ENCODE measurements around the gene CDK2.
A peak's percentile ranks its signal among the peaks of the same experiment; 100 is the strongest.
"Not testable (repeated sequence)": the region's sequence is repeated elsewhere in the genome, so short reads cannot be mapped to it uniquely, and the experiment has no call there.

CDK2 gene

GRCh38 chr12:55982319-55982936 is 15.8 kb downstream of the CDK2 start:
- DNase-seq (ENCODE audit: low spot score) = no peak

- DNase-seq (ENCODE audit: low spot score) = no peak
Measured at GRCh38 chr12:55983232-55983842, 16.7 kb downstream of the CDK2 start.

- no peak for DNase-seq (ENCODE audit: low spot score)
Measured at GRCh38 chr12:55984861-55985260, 18.2 kb downstream of the CDK2 start.

- no peak for DNase-seq (ENCODE audit: low spot score)
Measured at GRCh38 chr12:55985341-55985740, 18.7 kb downstream of the CDK2 start.

- not testable (repeated sequence) for DNase-seq (ENCODE audit: low spot score)
Measured at GRCh38 chr12:55985976-55986375, 19.3 kb downstream of the CDK2 start.

- DNase-seq (ENCODE audit: low spot score) = no peak
Measured at GRCh38 chr12:55991110-55991509, 24.5 kb downstream of the CDK2 start.

- no peak for DNase-seq (ENCODE audit: low spot score)
Measured at GRCh38 chr12:55993230-55993853, 26.7 kb downstream of the CDK2 start.

- DNase-seq (ENCODE audit: low spot score) = no peak
Measured at GRCh38 chr12:55995366-55995765, 28.7 kb downstream of the CDK2 start.

GRCh38 chr12:55996201-55996714 is 29.6 kb downstream of the CDK2 start:
- peak; percentile 80 for DNase-seq (ENCODE audit: low spot score)

- DNase-seq (ENCODE audit: low spot score) = peak; percentile 55
Measured at GRCh38 chr12:55996715-55997534, 30.3 kb downstream of the CDK2 start, which contains the start of gene SUOX. Gene SUOX (plus strand): TSS chr12:55997276. CDS start chr12:56002222, 4,946 bp downstream.

GRCh38 chr12:55997535-55997859 is 30.9 kb downstream of the CDK2 start:
- no peak for DNase-seq (ENCODE audit: low spot score)

- DNase-seq (ENCODE audit: low spot score) = peak; percentile 9
Measured at GRCh38 chr12:55999522-55999921, 32.9 kb downstream of the CDK2 start.

GRCh38 chr12:55999999-56000540 is 33.4 kb downstream of the CDK2 start:
- not testable (repeated sequence) for DNase-seq (ENCODE audit: low spot score)

GRCh38 chr12:56001487-56002100 is 35.0 kb downstream of the CDK2 start:
- DNase-seq (ENCODE audit: low spot score) = no peak

GRCh38 chr12:56003376-56003775 is 36.7 kb downstream of the CDK2 start:
- DNase-seq (ENCODE audit: low spot score) = not testable (repeated sequence)

GRCh38 chr12:56004211-56004610 is 37.6 kb downstream of the CDK2 start:
- DNase-seq (ENCODE audit: low spot score) = no peak

GRCh38 chr12:56007564-56008559 is 41.2 kb downstream of the CDK2 start:
- DNase-seq (ENCODE audit: low spot score) = peak; percentile 50

- DNase-seq (ENCODE audit: low spot score) = no peak
Measured at GRCh38 chr12:56010111-56010570, 43.5 kb downstream of the CDK2 start.

- no peak for DNase-seq (ENCODE audit: low spot score)
Measured at GRCh38 chr12:56011509-56012090, 45.0 kb downstream of the CDK2 start.

- DNase-seq (ENCODE audit: low spot score) = no peak
Measured at GRCh38 chr12:56013482-56013881, 46.9 kb downstream of the CDK2 start.
